CD14-positive monocyte (primary cell): Measurements from ENCODE around the gene FREM3. TPM values are rescaled to one million over a fixed set of nuclear protein-coding genes. Genes with fewer than 3 reads are reported as not detected.

ENCODE experiments used
- DNase-seq, 3 donors: peaks; one replicate each; pipeline ENCODE4 v3.0.0-alpha.2; 2011 to 2022
- H2AFZ ChIP-seq: 2 replicates; pipeline ENCODE4 v1.6.0; 2012; ENCODE audit warnings: mild to moderate bottlenecking, low read depth, low read length, inconsistent platforms; ENCODE audit not compliant: insufficient read depth, poor library complexity, severe bottlenecking
- H3K27ac ChIP-seq, 2 donors: 1 replicate in 1 of 2; 2 replicates in 1 of 2; pipeline ENCODE4 v1.5.1; 2012 to 2013; ENCODE audit warnings: low read length in 2 of 2, control low read depth in 1 of 2, inconsistent platforms in 1 of 2, low read depth in 1 of 2, mild to moderate bottlenecking in 1 of 2
- H3K27me3 ChIP-seq, 2 donors: one replicate each; pipeline versions ENCODE4 v1.6.0 to v1.6.1; 2011 to 2013; ENCODE audit warnings: low read length in 2 of 2; ENCODE audit not compliant: control insufficient read depth in 2 of 2, insufficient read depth in 2 of 2
- H3K36me3 ChIP-seq, 2 donors: replicated peaks in 1 of 2; 1 replicate in 1 of 2; 2 replicates in 1 of 2; pipeline versions ENCODE4 v1.5.1 to v1.6.1; 2012 to 2013; ENCODE audit warnings: low read length in 2 of 2, control low read depth in 1 of 2, inconsistent platforms in 1 of 2, mild to moderate bottlenecking in 1 of 2; ENCODE audit not compliant: insufficient read depth in 2 of 2, control insufficient read depth in 1 of 2
- H3K4me1 ChIP-seq, 2 donors: 1 replicate in 1 of 2; 2 replicates in 1 of 2; pipeline versions ENCODE4 v1.5.1 to v1.6.1; 2012 to 2013; ENCODE audit warnings: low read length in 2 of 2, control low read depth in 1 of 2, inconsistent platforms in 1 of 2, mild to moderate bottlenecking in 1 of 2, moderate library complexity in 1 of 2; ENCODE audit not compliant: insufficient read depth in 2 of 2, control insufficient read depth in 1 of 2
- H3K4me2 ChIP-seq: replicated peaks from 2 replicates; pipeline ENCODE3; 2012; ENCODE audit warnings: low read length, moderate library complexity, mild to moderate bottlenecking; ENCODE audit not compliant: poor library complexity, severe bottlenecking; ENCODE audit errors: extremely low read depth
- H3K4me3 ChIP-seq, 3 experiments: fragments of 200-600 bp in 1 of 3; sonication (generic) in 1 of 3; replicated peaks in 1 of 3; 1 replicate in 2 of 3; 2 replicates in 1 of 3; pipeline ENCODE4 v1.5.1; 2011 to 2013; ENCODE audit warnings: low read length in 3 of 3, mild to moderate bottlenecking in 3 of 3, control low read depth in 2 of 3, low read depth in 2 of 3, inconsistent platforms in 1 of 3, moderate library complexity in 1 of 3
- H3K79me2 ChIP-seq: 2 replicates; pipeline ENCODE4 v1.6.0; 2012; ENCODE audit warnings: mild to moderate bottlenecking, control low read depth, inconsistent platforms, low read length, moderate library complexity; ENCODE audit not compliant: insufficient read depth
- H3K9ac ChIP-seq: 2 replicates; pipeline ENCODE4 v1.6.0; 2017; ENCODE audit warnings: low read length, mild to moderate bottlenecking; ENCODE audit not compliant: insufficient read depth, poor library complexity, severe bottlenecking
- H3K9me3 ChIP-seq, 2 donors: replicated peaks in 1 of 2; 1 replicate in 1 of 2; 2 replicates in 1 of 2; pipeline versions ENCODE4 v1.5.1 to v1.6.1; 2012 to 2013; ENCODE audit warnings: low read length in 2 of 2, control low read depth in 1 of 2; ENCODE audit not compliant: control insufficient read depth in 1 of 2, insufficient read depth in 1 of 2
- H4K20me1 ChIP-seq: 2 replicates; pipeline ENCODE4 v1.6.0; 2012; ENCODE audit warnings: mild to moderate bottlenecking, low read length, control low read depth, moderate library complexity; ENCODE audit not compliant: insufficient read depth
- H3K27ac Mint-ChIP-seq, 7 donors: one replicate each; pipeline ENCODE4 v1.8.0; 2020; ENCODE audit warnings: mild to moderate bottlenecking in 7 of 7, mixed read lengths in 7 of 7, moderate library complexity in 6 of 7, inconsistent platforms in 2 of 7
- H3K27me3 Mint-ChIP-seq, 3 donors: one replicate each; pipeline ENCODE4 v1.8.0; 2021 to 2022; ENCODE audit warnings: low read depth in 3 of 3, mild to moderate bottlenecking in 3 of 3, mixed read lengths in 3 of 3, moderate library complexity in 3 of 3, inconsistent platforms in 1 of 3
- H3K36me3 Mint-ChIP-seq, 2 donors: one replicate each; pipeline ENCODE4 v1.8.0; 2020; ENCODE audit warnings: mixed read lengths in 2 of 2, inconsistent platforms in 1 of 2, mild to moderate bottlenecking in 1 of 2
- H3K4me1 Mint-ChIP-seq: one replicate; pipeline ENCODE4 v1.8.0; 2020; ENCODE audit warnings: mild to moderate bottlenecking, mixed read lengths
- H3K4me3 Mint-ChIP-seq, 2 donors: one replicate each; pipeline ENCODE4 v1.8.0; 2020; ENCODE audit warnings: mild to moderate bottlenecking in 2 of 2, mixed read lengths in 2 of 2, moderate library complexity in 1 of 2
- H3K9me3 Mint-ChIP-seq, 7 donors: one replicate each; pipeline ENCODE4 v1.8.0; 2020 to 2022; ENCODE audit warnings: mixed read lengths in 7 of 7, mild to moderate bottlenecking in 6 of 7, moderate library complexity in 6 of 7, inconsistent platforms in 2 of 7
- CTCF ChIP-seq: fragments of 200-600 bp; IDR thresholded peaks from one replicate; pipeline ENCODE4 v1.8.0; 2022; ENCODE audit warnings: antibody characterized with exemption, mild to moderate bottlenecking
- WGBS: methylation state at CpG from one replicate; pipeline ENCODE4 v1.1.5; 2013; ENCODE audit warnings: missing lambda C conversion rate; ENCODE audit not compliant: insufficient coverage; 5-methylcytosine and 5-hydroxymethylcytosine counted together
- intact Hi-C, 2 donors: fragments of 100-400 bp; cut with micrococcal nuclease; formaldehyde crosslinking; loops; one replicate each; pipeline versions ENCODE4 v1.15.0 to v1.15.1; 2023
- polyA plus RNA-seq, 3 donors: library from polyadenylated mRNA; depleted of rRNA in 1 of 3; unstranded in 2 of 3; stranded (reverse) in 1 of 3; fragments of 300-500 nt in 2 of 3; fragments of >200 nt in 1 of 3; fragmentation: Illumina TruSeq in 2 of 3; gene quantifications; 1 replicate in 2 of 3; 2 replicates in 1 of 3; pipeline ENCODE4 v1.2.3, GENCODE V29; 2012 to 2021

FREM3 gene
- polyA plus RNA-seq, 3 donors = not detected

GRCh38 chr4:143617994-143618679 lies 82.3 kb downstream of the FREM3 start:
- intact Hi-C loops = no loop called here
- H3K9me3 ChIP-seq = no peaks in the 10 kb centered on the region
- H3K4me2 ChIP-seq = no peak overlapping the region
- H3K36me3 Mint-ChIP-seq = no peaks in the 10 kb centered on the region
- H2AFZ ChIP-seq = no peak overlapping the region
- H3K27ac ChIP-seq = no peak overlapping the region
- H3K36me3 ChIP-seq = no peaks in the 10 kb centered on the region
- no peak for DNase-seq
- no peak overlapping the region for H3K27ac Mint-ChIP-seq
- no peaks in the 10 kb centered on the region for H3K79me2 ChIP-seq
- peaks cover 3 to 17% (median 9%) of the 10 kb centered on the region in 7 donors for H3K9me3 Mint-ChIP-seq
- TF ChIP-seq CTCF = no peak
- peaks cover 33% of the 10 kb centered on the region for H3K4me1 Mint-ChIP-seq
- peaks cover 16 to 21% (median 20%) of the 10 kb centered on the region in 3 donors for H3K27me3 Mint-ChIP-seq
- WGBS = 79% methylated on average over 4 of the region's 6 CpGs
- H3K4me3 Mint-ChIP-seq = no peak overlapping the region
- peaks cover 14 to 20% of the 10 kb centered on the region in 2 donors for H3K27me3 ChIP-seq
- H3K4me1 ChIP-seq = peaks cover 0 to 12% of the 10 kb centered on the region in 2 donors
- H3K9ac ChIP-seq = no peak overlapping the region
- no peak overlapping the region for H3K4me3 ChIP-seq
- no peaks in the 10 kb centered on the region for H4K20me1 ChIP-seq

DNA sequence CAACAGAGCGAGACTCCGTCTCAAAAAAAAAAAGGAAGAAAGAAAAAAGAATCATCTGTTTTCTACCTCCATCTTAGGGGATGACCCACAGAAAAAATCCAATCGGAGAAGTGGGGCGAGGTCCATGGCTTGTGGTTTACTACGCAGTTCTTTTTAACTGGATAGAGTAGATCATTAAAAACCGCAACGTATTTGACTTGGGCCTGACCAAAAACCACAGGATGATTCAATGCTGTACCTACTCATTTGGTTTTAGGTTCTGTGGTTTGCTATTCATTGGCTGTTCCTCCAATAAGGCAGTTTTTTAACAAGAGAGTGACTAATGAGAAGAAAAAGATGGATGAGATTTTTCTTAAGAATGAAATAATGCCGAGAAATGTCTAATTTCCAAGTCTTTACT lies 83.7 kb downstream of the FREM3 start:
- Histone ChIP-seq H3K79me2 (no peaks in the 10 kb centered on the region), H3K36me3 (no peaks in the 10 kb centered on the region), H3K4me3 (no peak overlapping the region), H3K27me3 (peaks cover 14 to 22% of the 10 kb centered on the region in 2 donors), H3K4me2 (no peak overlapping the region), H3K9me3 (no peaks in the 10 kb centered on the region), H2AFZ (no peak overlapping the region), H3K9ac (no peak overlapping the region), H4K20me1 (no peaks in the 10 kb centered on the region), H3K4me1 (peaks cover 0 to 12% of the 10 kb centered on the region in 2 donors), H3K27ac (no peak overlapping the region)
- Mint-ChIP-seq H3K27me3 (peaks cover 15 to 28% (median 21%) of the 10 kb centered on the region in 3 donors), H3K36me3 (no peaks in the 10 kb centered on the region), H3K27ac (no peak overlapping the region), H3K9me3 (peaks cover 3 to 20% (median 9%) of the 10 kb centered on the region in 7 donors), H3K4me1 (peaks cover 31% of the 10 kb centered on the region), H3K4me3 (no peak overlapping the region)
- intact Hi-C loops = no loop called here
- no peak for DNase-seq
- WGBS = 49% methylated on average over 5 of the region's 8 CpGs
- TF ChIP-seq CTCF = no peak
